Breast epithelium (tissue), 3 donors: Measurements from ENCODE around the gene PAK5.

Source experiments
- POLR2A ChIP-seq: fragments of 450-650 bp; IDR thresholded peaks from one replicate; pipeline ENCODE4 v1.6.1; 2016; ENCODE audit warnings: antibody characterized with exemption, mild to moderate bottlenecking, moderate library complexity
- POLR2AphosphoS5 ChIP-seq, 3 donors: sonication (generic); formaldehyde crosslinking; IDR thresholded peaks; one replicate each; pipeline ENCODE4 v1.6.1; 2017; ENCODE audit warnings: antibody characterized with exemption in 3 of 3
- TF ChIP-seq, protein P1 (sequence below), 3 donors: fragments of 450-650 bp; IDR thresholded peaks; one replicate each; pipeline ENCODE4 v1.5.1; 2016 to 2017; ENCODE audit warnings: antibody characterized with exemption in 3 of 3, mild to moderate bottlenecking in 3 of 3, moderate library complexity in 3 of 3

DNA sequence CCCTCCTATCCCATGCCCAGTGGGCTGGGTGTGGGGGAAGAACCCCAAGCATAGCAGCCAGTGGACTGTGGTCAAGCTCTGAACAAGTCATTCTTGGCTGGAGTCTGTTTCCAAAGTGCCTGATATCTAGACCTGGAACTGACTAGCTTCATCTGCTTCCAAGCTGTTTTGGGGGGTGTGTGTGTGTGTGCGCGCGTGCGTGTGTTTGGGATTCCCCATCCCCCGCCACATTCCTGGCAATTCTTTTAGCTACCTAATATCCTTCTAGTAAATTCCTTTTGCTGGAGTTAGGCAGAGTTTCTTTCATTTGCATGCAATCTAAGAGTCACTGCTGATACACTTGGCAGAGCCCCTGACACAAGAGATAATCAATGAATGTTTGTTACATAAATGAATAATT, 7.8 kb downstream of the PAK5 start:
- TF ChIP-seq POLR2AphosphoS5 (IDR thresholded peaks at IDR 0.05) (no peak), POLR2A (no peak)
- TF ChIP-seq, protein P1, sequence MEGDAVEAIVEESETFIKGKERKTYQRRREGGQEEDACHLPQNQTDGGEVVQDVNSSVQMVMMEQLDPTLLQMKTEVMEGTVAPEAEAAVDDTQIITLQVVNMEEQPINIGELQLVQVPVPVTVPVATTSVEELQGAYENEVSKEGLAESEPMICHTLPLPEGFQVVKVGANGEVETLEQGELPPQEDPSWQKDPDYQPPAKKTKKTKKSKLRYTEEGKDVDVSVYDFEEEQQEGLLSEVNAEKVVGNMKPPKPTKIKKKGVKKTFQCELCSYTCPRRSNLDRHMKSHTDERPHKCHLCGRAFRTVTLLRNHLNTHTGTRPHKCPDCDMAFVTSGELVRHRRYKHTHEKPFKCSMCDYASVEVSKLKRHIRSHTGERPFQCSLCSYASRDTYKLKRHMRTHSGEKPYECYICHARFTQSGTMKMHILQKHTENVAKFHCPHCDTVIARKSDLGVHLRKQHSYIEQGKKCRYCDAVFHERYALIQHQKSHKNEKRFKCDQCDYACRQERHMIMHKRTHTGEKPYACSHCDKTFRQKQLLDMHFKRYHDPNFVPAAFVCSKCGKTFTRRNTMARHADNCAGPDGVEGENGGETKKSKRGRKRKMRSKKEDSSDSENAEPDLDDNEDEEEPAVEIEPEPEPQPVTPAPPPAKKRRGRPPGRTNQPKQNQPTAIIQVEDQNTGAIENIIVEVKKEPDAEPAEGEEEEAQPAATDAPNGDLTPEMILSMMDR (IDR thresholded peaks at IDR 0.05), result no peak
